SU-DHL-6 (cell line): Measurements from ENCODE around the gene SKP1.

ENCODE experiments used
- CTCF ChIP-seq: fragments of 200-600 bp; sonication (generic); IDR thresholded peaks from one replicate; pipeline ENCODE4 v1.5.1; 2017; ENCODE audit warnings: antibody characterized with exemption, mild to moderate bottlenecking, low read length, moderate library complexity; ENCODE audit not compliant: insufficient read depth, poor library complexity, severe bottlenecking
- EZH2phosphoT487 ChIP-seq: fragments of 200-600 bp; sonication (generic), shearing (Covaris generic); conservative IDR thresholded peaks from 2 replicates; pipeline ENCODE4 v1.6.1; 2018; ENCODE audit warnings: mild to moderate bottlenecking, antibody characterized with exemption, low read length, moderate library complexity, mixed read lengths

GRCh38 chr5:134123360-134123759, 53.4 kb downstream of the SKP1 start:
- TF ChIP-seq CTCF (no peak), EZH2phosphoT487 (no peak)
